Measurements from ENCODE around the gene ASAP2.
A peak's percentile ranks its signal among the peaks of the same experiment; 100 is the strongest.

Gene ASAP2

GRCh38 chr2:9415516-9416169 is 209.0 kb downstream of the ASAP2 start:
- DNase-seq, result no peak
- in situ Hi-C loops (cut with HindIII; ENCODE audit: low pct_ligation_motif_present, low pct_unique_long_range_greater_than_20kb, low sequenced_read_pairs), result no loop called here

GRCh38 chr2:9416267-9416961 is 209.8 kb downstream of the ASAP2 start:
- in situ Hi-C loops (cut with HindIII; ENCODE audit: low pct_ligation_motif_present, low pct_unique_long_range_greater_than_20kb, low sequenced_read_pairs), result no loop called here
- no peak for DNase-seq

GRCh38 chr2:9416962-9417316 is 210.3 kb downstream of the ASAP2 start:
- DNase-seq, result no peak
- in situ Hi-C loops (cut with HindIII; ENCODE audit: low pct_ligation_motif_present, low pct_unique_long_range_greater_than_20kb, low sequenced_read_pairs), result no loop called here

- in situ Hi-C loops (cut with HindIII; ENCODE audit: low pct_ligation_motif_present, low pct_unique_long_range_greater_than_20kb, low sequenced_read_pairs), result no loop called here
- DNase-seq, result no peak
Measured at GRCh38 chr2:9417725-9418124, 211.1 kb downstream of the ASAP2 start.

- no peak for DNase-seq
- in situ Hi-C loops (cut with HindIII; ENCODE audit: low pct_ligation_motif_present, low pct_unique_long_range_greater_than_20kb, low sequenced_read_pairs), result no loop called here
Measured at GRCh38 chr2:9418746-9419145, 212.1 kb downstream of the ASAP2 start.

GRCh38 chr2:9419541-9419940 is 212.9 kb downstream of the ASAP2 start:
- in situ Hi-C loops (cut with HindIII; ENCODE audit: low pct_ligation_motif_present, low pct_unique_long_range_greater_than_20kb, low sequenced_read_pairs), result no loop called here

GRCh38 chr2:9420495-9420894 is 213.9 kb downstream of the ASAP2 start:
- DNase-seq, result no peak
- in situ Hi-C loops (cut with HindIII; ENCODE audit: low pct_ligation_motif_present, low pct_unique_long_range_greater_than_20kb, low sequenced_read_pairs), result no loop called here

More at GRCh38 chr2:9419541-9419940, 212.9 kb downstream of the ASAP2 start:
- no peak for DNase-seq

- peak; percentile 54 for DNase-seq
Measured at GRCh38 chr2:9422321-9423099, 215.9 kb downstream of the ASAP2 start.

GRCh38 chr2:9423100-9423921 is 216.7 kb downstream of the ASAP2 start, which contains the start of the genes CPSF3 and ITGB1BP1:
CPSF3 (plus strand) TSS chr2:9423654; CDS start chr2:9423774, 120 bp downstream.
ITGB1BP1 (minus strand) TSS chr2:9423528; CDS start chr2:9418697, 4,831 bp downstream.
- DNase-seq, result peak; percentile 99
- in situ Hi-C loops (cut with HindIII; ENCODE audit: low pct_ligation_motif_present, low pct_unique_long_range_greater_than_20kb, low sequenced_read_pairs), result no loop called here

More at GRCh38 chr2:9422321-9423099, 215.9 kb downstream of the ASAP2 start:
- in situ Hi-C loops (cut with HindIII; ENCODE audit: low pct_ligation_motif_present, low pct_unique_long_range_greater_than_20kb, low sequenced_read_pairs), result no loop called here

- DNase-seq, result peak; percentile 40
- in situ Hi-C loops (cut with HindIII; ENCODE audit: low pct_ligation_motif_present, low pct_unique_long_range_greater_than_20kb, low sequenced_read_pairs), result no loop called here
Measured at GRCh38 chr2:9423922-9424272, 217.3 kb downstream of the ASAP2 start.

GRCh38 chr2:9424447-9425164 is 218.0 kb downstream of the ASAP2 start:
- no peak for DNase-seq
- in situ Hi-C loops (cut with HindIII; ENCODE audit: low pct_ligation_motif_present, low pct_unique_long_range_greater_than_20kb, low sequenced_read_pairs), result no loop called here

- DNase-seq, result no peak
- in situ Hi-C loops (cut with HindIII; ENCODE audit: low pct_ligation_motif_present, low pct_unique_long_range_greater_than_20kb, low sequenced_read_pairs), result no loop called here
Measured at GRCh38 chr2:9428965-9429577, 222.5 kb downstream of the ASAP2 start.

GRCh38 chr2:9430316-9431293 is 224.0 kb downstream of the ASAP2 start:
- no peak for DNase-seq

GRCh38 chr2:9434489-9434888 is 227.9 kb downstream of the ASAP2 start:
- no peak for DNase-seq
- in situ Hi-C loops (cut with HindIII; ENCODE audit: low pct_ligation_motif_present, low pct_unique_long_range_greater_than_20kb, low sequenced_read_pairs), result no loop called here

More at GRCh38 chr2:9430316-9431293, 224.0 kb downstream of the ASAP2 start:
- in situ Hi-C loops (cut with HindIII; ENCODE audit: low pct_ligation_motif_present, low pct_unique_long_range_greater_than_20kb, low sequenced_read_pairs), result no loop called here

GRCh38 chr2:9439536-9439935 is 232.9 kb downstream of the ASAP2 start:
- in situ Hi-C loops (cut with HindIII; ENCODE audit: low pct_ligation_motif_present, low pct_unique_long_range_greater_than_20kb, low sequenced_read_pairs), result no loop called here
- no peak for DNase-seq

- in situ Hi-C loops (cut with HindIII; ENCODE audit: low pct_ligation_motif_present, low pct_unique_long_range_greater_than_20kb, low sequenced_read_pairs), result no loop called here
Measured at GRCh38 chr2:9440058-9440727, 233.6 kb downstream of the ASAP2 start.

More at GRCh38 chr2:9440058-9440727, 233.6 kb downstream of the ASAP2 start:
- no peak for DNase-seq
